K562 (cell line): ENCODE data around the gene KIF19. TPM values are rescaled to one million over a fixed set of nuclear protein-coding genes. Genes with fewer than 3 reads are reported as not detected.
A peak's percentile ranks its signal among the peaks of the same experiment; 100 is the strongest.

Experiments
- ATAC-seq: fragments of 200-7000 bp; cut with Tn5 transposase; 3 replicates; pipeline ENCODE4 v1.9.1; 2020; ENCODE audit warnings: moderate library complexity
- BruUV-seq: library from RNA; stranded (reverse); fragments of 400-500 nt; replicated peaks from 2 replicates; lab custom pipeline; 2021; lab: Mats Ljungman, UMichigan
- CTCF ChIA-PET: fragments of 300-600 bp; formaldehyde crosslinking; extraction: SDS; loops from one replicate; lab custom pipeline; 2021; ENCODE audit warnings: low intra/inter-chr PET ratio; lab: Yijun Ruan, JAX
- POLR2A ChIA-PET: fragments of 300-600, 350-650 bp; sonication (Branson Sonifier 250); formaldehyde crosslinking; extraction: SDS; loops from one replicate; lab custom pipeline; 2021; ENCODE audit warnings: antibody characterized with exemption, inconsistent platforms; lab: Yijun Ruan, JAX
- DNase-seq, 4 experiments: peaks; one replicate each; pipeline versions ENCODE4 v3.0.0 to v3.0.0-alpha.2; 2011 to 2018; ENCODE audit warnings: low spot score in 3 of 4, mixed read lengths in 3 of 4; ENCODE audit errors: extremely low read depth in 1 of 4
- FAIRE-seq: peaks from 2 replicates; lab custom pipeline; 2011; peaks lifted over from hg19 to GRCh38; lab: Jason Lieb, UNC
- H2AFZ ChIP-seq: 2 replicates; pipeline ENCODE4 v1.6.0; 2011; ENCODE audit warnings: low read depth, low read length, control low read depth, inconsistent platforms
- H3K27ac ChIP-seq: fragments of 200-600 bp; 3 replicates; pipeline ENCODE4 v1.8.0; 2011; ENCODE audit warnings: low read depth, mild to moderate bottlenecking, control low read depth, inconsistent platforms, low read length, moderate library complexity, mixed read lengths; ENCODE audit errors: extremely low read depth
- H3K27me3 ChIP-seq, 2 experiments: fragments of 300-600 bp in 1 of 2; 2 replicates in 1 of 2; 3 replicates in 1 of 2; pipeline versions ENCODE4 v1.6.0 to v1.8.0; 2011; ENCODE audit warnings: inconsistent platforms in 2 of 2, low read length in 2 of 2, mild to moderate bottlenecking in 1 of 2, mixed read lengths in 1 of 2, moderate library complexity in 1 of 2; ENCODE audit not compliant: control insufficient read depth in 2 of 2, insufficient read depth in 2 of 2
- H3K36me3 ChIP-seq: fragments of 300-600 bp; 3 replicates; pipeline ENCODE4 v1.8.0; 2011; ENCODE audit warnings: mild to moderate bottlenecking, low read length, inconsistent platforms; ENCODE audit not compliant: control insufficient read depth, insufficient read depth
- H3K4me1 ChIP-seq, 2 experiments: fragments of 200-600 bp in 1 of 2; replicated peaks in 1 of 2; 2 replicates in 1 of 2; 3 replicates in 1 of 2; pipeline versions ENCODE4 v1.5.1 to v1.8.0; 2011; ENCODE audit warnings: inconsistent platforms in 2 of 2, low read length in 2 of 2, mild to moderate bottlenecking in 1 of 2, mixed read lengths in 1 of 2, moderate library complexity in 1 of 2; ENCODE audit not compliant: control insufficient read depth in 2 of 2, insufficient read depth in 2 of 2
- H3K4me2 ChIP-seq: 2 replicates; pipeline ENCODE4 v1.6.1; 2011; ENCODE audit warnings: low read length, control low read depth, inconsistent platforms, mixed read lengths; ENCODE audit not compliant: insufficient read depth
- H3K4me3 ChIP-seq: fragments of 200-600 bp; sonication (generic), shearing (Covaris generic); 2 replicates; pipeline ENCODE4 v1.5.1; 2016; ENCODE audit warnings: control low read depth, inconsistent platforms
- H3K79me2 ChIP-seq: fragments of 200-600 bp; 3 replicates; pipeline ENCODE4 v1.8.0; 2011; ENCODE audit warnings: low read length, inconsistent platforms; ENCODE audit not compliant: control insufficient read depth, insufficient read depth
- H3K9ac ChIP-seq, 2 experiments: 2 replicates each; pipeline versions ENCODE4 v1.6.0 to v1.6.1; 2011; ENCODE audit warnings: low read depth in 2 of 2, low read length in 2 of 2, control low read depth in 1 of 2, inconsistent platforms in 1 of 2, mild to moderate bottlenecking in 1 of 2, mixed read lengths in 1 of 2; ENCODE audit not compliant: insufficient read depth in 1 of 2
- H3K9me1 ChIP-seq: one replicate; pipeline ENCODE4 v1.6.0; 2011; ENCODE audit warnings: inconsistent platforms, mild to moderate bottlenecking, low read length, moderate library complexity; ENCODE audit not compliant: control insufficient read depth, insufficient read depth
- H3K9me3 ChIP-seq: replicated peaks from 2 replicates; pipeline ENCODE4 v1.5.1; 2011; ENCODE audit warnings: low read depth, low read length, inconsistent platforms; ENCODE audit not compliant: control insufficient read depth, insufficient read depth
- H4K20me1 ChIP-seq: replicated peaks from 2 replicates; pipeline ENCODE4 v1.6.1; 2011; ENCODE audit warnings: low read length, inconsistent platforms, mixed read lengths; ENCODE audit not compliant: control insufficient read depth, insufficient read depth
- RNF2 ChIP-seq: sonication (generic); IDR thresholded peaks from 2 replicates; pipeline ENCODE4 v1.6.1; 2016
- TARDBP ChIP-seq: fragments of 450-650 bp; IDR thresholded peaks from 2 replicates; pipeline ENCODE4 v1.6.1; 2016
- ZNF316 ChIP-seq: fragments of 450-650 bp; IDR thresholded peaks from 2 replicates; pipeline ENCODE4 v1.6.1; 2016
- WGBS: fragments of 100-300 bp; shearing (Covaris generic); methylation state at CpG from one replicate; pipeline ENCODE4 v1.1.6; 2016; ENCODE audit warnings: low coverage, mixed read lengths; ENCODE audit not compliant: insufficient coverage; ENCODE audit errors: missing lambda C conversion rate; 5-methylcytosine and 5-hydroxymethylcytosine counted together
- in situ Hi-C: fragments of 300-500 bp; cut with MboI; formaldehyde crosslinking; loops from 4 replicates; pipeline ENCODE4 v1.15.0; 2018; ENCODE audit warnings: inconsistent platforms, mixed read lengths
- intact Hi-C: fragments of 100-400 bp; cut with micrococcal nuclease; formaldehyde crosslinking; loops from 2 replicates; pipeline ENCODE4 v1.14.2; 2022
- polyA plus RNA-seq, 8 experiments: library from polyadenylated mRNA; depleted of rRNA in 4 of 8; stranded (reverse) in 5 of 8; unstranded in 3 of 8; fragments of >200 nt; fragmentation: Nextera tagmentation in 2 of 8; fragmentation: Illumina TruSeq in 1 of 8; extraction: Ambion mirVana in 2 of 8; extraction: Trizol in 1 of 8; gene quantifications; 2 replicates each; pipeline versions ENCODE4 v1.2.1 to v1.2.3, GENCODE V29; 2011 to 2014; ENCODE audit warnings: inconsistent platforms in 1 of 8, missing spikeins in 1 of 8
- total RNA-seq, 7 experiments: library from RNA; depleted of rRNA in 6 of 7; stranded (reverse); fragments of >200 nt in 6 of 7; fragmentation: Illumina TruSeq in 2 of 7; extraction: Trizol in 2 of 7; gene quantifications; 2 replicates each; pipeline versions ENCODE4 v1.2.1 to v1.2.3, GENCODE V29; 2011 to 2021; ENCODE audit warnings: low replicate concordance in 1 of 7
- TF ChIP-seq, protein P1 (sequence below): sonication (generic); IDR thresholded peaks from 2 replicates; pipeline ENCODE4 v1.6.1; 2016
- TF ChIP-seq, protein P2 (sequence below): sonication (generic); formaldehyde crosslinking; IDR thresholded peaks from 2 replicates; pipeline ENCODE4 v1.8.0; 2022; ENCODE audit warnings: missing genetic modification reagents, mild to moderate bottlenecking, moderate library complexity, borderline replicate concordance
- TF ChIP-seq, protein P3 (sequence below): sonication (generic); formaldehyde crosslinking; IDR thresholded peaks from 2 replicates; pipeline ENCODE4 v1.8.1; 2022; ENCODE audit warnings: missing genetic modification reagents
- TF ChIP-seq, protein P4 (sequence below): sonication (generic); formaldehyde crosslinking; IDR thresholded peaks from 2 replicates; pipeline ENCODE4 v1.8.0; 2022; ENCODE audit warnings: missing genetic modification reagents, mild to moderate bottlenecking, borderline replicate concordance
- TF ChIP-seq, protein P5 (sequence below): fragments of 450-650 bp; IDR thresholded peaks from 2 replicates; pipeline ENCODE4 v1.7.1; 2018; ENCODE audit warnings: mild to moderate bottlenecking, low read depth; ENCODE audit not compliant: partially characterized antibody

Gene KIF19
- total and polyA plus RNA-seq, 9 of the 15 experiments (the other 6 are each of a cell fraction or from before 2014, with no cell fraction given) = 0.10 TPM; not detected in 8

DNA sequence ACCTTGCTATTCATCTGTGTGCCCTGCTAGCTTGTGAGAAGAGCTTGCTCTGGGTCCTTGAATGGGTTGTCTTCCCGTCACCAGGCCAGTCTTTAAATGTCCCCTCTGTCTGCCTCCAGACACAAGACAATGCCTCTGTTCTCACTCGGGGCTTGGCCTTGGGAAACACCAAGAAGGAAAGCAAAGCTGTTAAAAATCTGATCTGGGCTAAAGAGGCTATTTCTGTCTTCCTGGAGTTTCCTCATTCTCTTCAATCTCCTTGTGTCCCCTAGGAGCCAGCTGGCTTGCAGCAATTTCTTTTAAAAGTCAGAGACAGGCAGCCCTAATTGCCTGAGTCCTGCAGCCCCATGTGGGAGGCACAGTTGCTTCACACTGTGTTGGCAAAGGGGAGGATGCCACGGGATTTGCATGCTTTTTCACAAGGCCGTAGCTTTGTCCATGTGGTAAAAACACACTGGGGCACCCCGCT is 49.5 kb upstream of the KIF19 start:
- H3K9me1 ChIP-seq = no peaks in the 10 kb centered on the region
- H3K27ac ChIP-seq = no peak overlapping the region
- POLR2A ChIA-PET = interaction anchor here (0.8 kb wide), 1 partner anchor 13 kb away, joined by 3 read pairs; no protein-coding TSS in a partner anchor
- no peak for DNase-seq
- in situ Hi-C loops (no loop called here), intact Hi-C loops (no loop called here)
- no peaks in the 10 kb centered on the region for H3K36me3 ChIP-seq
- WGBS = 9% methylated on average over 5 of the region's 5 CpGs
- H3K4me2 ChIP-seq = no peak overlapping the region
- peaks cover 4% of the 10 kb centered on the region; the same call in 1 of the 2 replicates for H4K20me1 ChIP-seq
- CTCF ChIA-PET = no interaction called here
- peak overlapping the region in 1 of 2 experiments; percentile 16; a peak in 1 of 4 replicates for H3K9ac ChIP-seq
- no peak for FAIRE-seq
- no TSS peak for BruUV-seq
- H3K4me3 ChIP-seq = no peak overlapping the region
- no peaks in the 10 kb centered on the region for H3K9me3 ChIP-seq
- no peak overlapping the region for H2AFZ ChIP-seq
- ATAC-seq = no peak
- peaks cover under 1 to 11% of the 10 kb centered on the region in 2 experiments; a peak in 3 of 5 replicates for H3K4me1 ChIP-seq
- H3K79me2 ChIP-seq = no peaks in the 10 kb centered on the region
- H3K27me3 ChIP-seq = peaks cover 26 to 48% of the 10 kb centered on the region in 2 experiments
- TF ChIP-seq ZNF316 (no peak), TARDBP (no peak), RNF2 (no peak)
- TF ChIP-seq, protein P1, sequence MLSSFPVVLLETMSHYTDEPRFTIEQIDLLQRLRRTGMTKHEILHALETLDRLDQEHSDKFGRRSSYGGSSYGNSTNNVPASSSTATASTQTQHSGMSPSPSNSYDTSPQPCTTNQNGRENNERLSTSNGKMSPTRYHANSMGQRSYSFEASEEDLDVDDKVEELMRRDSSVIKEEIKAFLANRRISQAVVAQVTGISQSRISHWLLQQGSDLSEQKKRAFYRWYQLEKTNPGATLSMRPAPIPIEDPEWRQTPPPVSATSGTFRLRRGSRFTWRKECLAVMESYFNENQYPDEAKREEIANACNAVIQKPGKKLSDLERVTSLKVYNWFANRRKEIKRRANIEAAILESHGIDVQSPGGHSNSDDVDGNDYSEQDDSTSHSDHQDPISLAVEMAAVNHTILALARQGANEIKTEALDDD = no peak
- TF ChIP-seq, protein P2, sequence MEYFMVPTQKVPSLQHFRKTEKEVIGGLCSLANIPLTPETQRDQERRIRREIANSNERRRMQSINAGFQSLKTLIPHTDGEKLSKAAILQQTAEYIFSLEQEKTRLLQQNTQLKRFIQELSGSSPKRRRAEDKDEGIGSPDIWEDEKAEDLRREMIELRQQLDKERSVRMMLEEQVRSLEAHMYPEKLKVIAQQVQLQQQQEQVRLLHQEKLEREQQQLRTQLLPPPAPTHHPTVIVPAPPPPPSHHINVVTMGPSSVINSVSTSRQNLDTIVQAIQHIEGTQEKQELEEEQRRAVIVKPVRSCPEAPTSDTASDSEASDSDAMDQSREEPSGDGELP (CRISPR knock-in tag) = no peak
- TF ChIP-seq, protein P3, sequence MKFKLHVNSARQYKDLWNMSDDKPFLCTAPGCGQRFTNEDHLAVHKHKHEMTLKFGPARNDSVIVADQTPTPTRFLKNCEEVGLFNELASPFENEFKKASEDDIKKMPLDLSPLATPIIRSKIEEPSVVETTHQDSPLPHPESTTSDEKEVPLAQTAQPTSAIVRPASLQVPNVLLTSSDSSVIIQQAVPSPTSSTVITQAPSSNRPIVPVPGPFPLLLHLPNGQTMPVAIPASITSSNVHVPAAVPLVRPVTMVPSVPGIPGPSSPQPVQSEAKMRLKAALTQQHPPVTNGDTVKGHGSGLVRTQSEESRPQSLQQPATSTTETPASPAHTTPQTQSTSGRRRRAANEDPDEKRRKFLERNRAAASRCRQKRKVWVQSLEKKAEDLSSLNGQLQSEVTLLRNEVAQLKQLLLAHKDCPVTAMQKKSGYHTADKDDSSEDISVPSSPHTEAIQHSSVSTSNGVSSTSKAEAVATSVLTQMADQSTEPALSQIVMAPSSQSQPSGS (CRISPR knock-in tag) = no peak
- TF ChIP-seq, protein P4, sequence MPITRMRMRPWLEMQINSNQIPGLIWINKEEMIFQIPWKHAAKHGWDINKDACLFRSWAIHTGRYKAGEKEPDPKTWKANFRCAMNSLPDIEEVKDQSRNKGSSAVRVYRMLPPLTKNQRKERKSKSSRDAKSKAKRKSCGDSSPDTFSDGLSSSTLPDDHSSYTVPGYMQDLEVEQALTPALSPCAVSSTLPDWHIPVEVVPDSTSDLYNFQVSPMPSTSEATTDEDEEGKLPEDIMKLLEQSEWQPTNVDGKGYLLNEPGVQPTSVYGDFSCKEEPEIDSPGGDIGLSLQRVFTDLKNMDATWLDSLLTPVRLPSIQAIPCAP = no peak
- TF ChIP-seq, protein P5, sequence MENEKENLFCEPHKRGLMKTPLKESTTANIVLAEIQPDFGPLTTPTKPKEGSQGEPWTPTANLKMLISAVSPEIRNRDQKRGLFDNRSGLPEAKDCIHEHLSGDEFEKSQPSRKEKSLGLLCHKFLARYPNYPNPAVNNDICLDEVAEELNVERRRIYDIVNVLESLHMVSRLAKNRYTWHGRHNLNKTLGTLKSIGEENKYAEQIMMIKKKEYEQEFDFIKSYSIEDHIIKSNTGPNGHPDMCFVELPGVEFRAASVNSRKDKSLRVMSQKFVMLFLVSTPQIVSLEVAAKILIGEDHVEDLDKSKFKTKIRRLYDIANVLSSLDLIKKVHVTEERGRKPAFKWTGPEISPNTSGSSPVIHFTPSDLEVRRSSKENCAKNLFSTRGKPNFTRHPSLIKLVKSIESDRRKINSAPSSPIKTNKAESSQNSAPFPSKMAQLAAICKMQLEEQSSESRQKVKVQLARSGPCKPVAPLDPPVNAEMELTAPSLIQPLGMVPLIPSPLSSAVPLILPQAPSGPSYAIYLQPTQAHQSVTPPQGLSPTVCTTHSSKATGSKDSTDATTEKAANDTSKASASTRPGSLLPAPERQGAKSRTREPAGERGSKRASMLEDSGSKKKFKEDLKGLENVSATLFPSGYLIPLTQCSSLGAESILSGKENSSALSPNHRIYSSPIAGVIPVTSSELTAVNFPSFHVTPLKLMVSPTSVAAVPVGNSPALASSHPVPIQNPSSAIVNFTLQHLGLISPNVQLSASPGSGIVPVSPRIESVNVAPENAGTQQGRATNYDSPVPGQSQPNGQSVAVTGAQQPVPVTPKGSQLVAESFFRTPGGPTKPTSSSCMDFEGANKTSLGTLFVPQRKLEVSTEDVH = no peak
